A549 (cell line): ENCODE measurements around the gene LAMC3. TPM values are rescaled to one million over a fixed set of nuclear protein-coding genes. Genes with fewer than 3 reads are reported as not detected.

Experiments
- ATAC-seq, 2 experiments: fragments of 200-7000 bp in 1 of 2; fragments of >200 bp in 1 of 2; cut with Nextera tagmentation in 1 of 2; cut with Tn5 transposase in 1 of 2; 3 replicates each; pipeline versions ENCODE4 v1.8.0 to v1.9.1; 2018 to 2020; ENCODE audit warnings: mild to moderate bottlenecking in 1 of 2, moderate library complexity in 1 of 2
- CTCF ChIA-PET: fragments of 300-600 bp; sonication (Branson Sonifier 250); formaldehyde crosslinking; extraction: SDS; loops from one replicate; lab custom pipeline; 2021; ENCODE audit warnings: antibody characterized with exemption, inconsistent platforms; lab: Yijun Ruan, JAX
- POLR2A ChIA-PET: fragments of 350-600 bp; formaldehyde crosslinking; extraction: SDS; loops from one replicate; lab custom pipeline; 2021; ENCODE audit warnings: antibody characterized with exemption, inconsistent platforms; lab: Yijun Ruan, JAX
- DNase-seq, 2 experiments: peaks; one replicate each; pipeline versions ENCODE4 v3.0.0 to v3.0.0-alpha.2; 2011 to 2016; ENCODE audit warnings: low read depth in 1 of 2, low spot score in 1 of 2
- FAIRE-seq: peaks from 2 replicates; lab custom pipeline; 2011; peaks lifted over from hg19 to GRCh38; lab: Jason Lieb, UNC
- H3K27ac ChIP-seq, 2 experiments: fragments of >200 bp; sonication (Bioruptor Twin); formaldehyde crosslinking; 3 replicates each; pipeline ENCODE4 v1.5.1; 2016 to 2017
- H3K4me1 ChIP-seq: fragments of >200 bp; sonication (Bioruptor Twin); formaldehyde crosslinking; 3 replicates; pipeline ENCODE4 v1.6.1; 2016
- H3K4me2 ChIP-seq: fragments of >200 bp; sonication (Bioruptor Twin); formaldehyde crosslinking; 3 replicates; pipeline ENCODE4 v1.6.1; 2016
- H3K4me3 ChIP-seq: fragments of >200 bp; sonication (Bioruptor Twin); formaldehyde crosslinking; 3 replicates; pipeline ENCODE4 v1.5.1; 2016
- H3K9me3 ChIP-seq: fragments of >200 bp; sonication (Bioruptor Twin); formaldehyde crosslinking; 3 replicates; pipeline ENCODE4 v1.6.1; 2016
- CEBPB ChIP-seq, 2 experiments: fragments of >200 bp in 1 of 2; sonication (Bioruptor Twin) in 1 of 2; formaldehyde crosslinking in 1 of 2; IDR thresholded peaks; 2 replicates each; pipeline ENCODE4 v1.6.1; 2012 to 2016
- E2F6 ChIP-seq: IDR thresholded peaks from 2 replicates; pipeline ENCODE4 v1.6.1; 2012; ENCODE audit warnings: low read depth, borderline replicate concordance
- EHF ChIP-seq: fragments of 250-450 bp; sonication (Bioruptor Pico); IDR thresholded peaks from 2 replicates; pipeline ENCODE4 v1.5.0; 2020; ENCODE audit warnings: mild to moderate bottlenecking
- FOSB ChIP-seq: fragments of 250-450 bp; sonication (Bioruptor Pico); IDR thresholded peaks from 2 replicates; pipeline ENCODE4 v1.5.0; 2020; ENCODE audit warnings: mild to moderate bottlenecking, moderate library complexity
- FOSL2 ChIP-seq, 2 experiments: fragments of 450-650 bp in 1 of 2; fragments of >200 bp in 1 of 2; sonication (Bioruptor Twin) in 1 of 2; formaldehyde crosslinking; IDR thresholded peaks; 2 replicates each; pipeline versions ENCODE4 v1.5.0 to v1.6.1; 2016 to 2020; ENCODE audit warnings: mild to moderate bottlenecking in 1 of 2, moderate library complexity in 1 of 2
- GATA3 ChIP-seq: IDR thresholded peaks from 2 replicates; pipeline ENCODE4 v1.6.1; 2012; ENCODE audit warnings: borderline replicate concordance
- HES2 ChIP-seq: fragments of >200 bp; sonication (Bioruptor Twin); formaldehyde crosslinking; IDR thresholded peaks from 2 replicates; pipeline ENCODE4 v1.6.1; 2016
- JUNB ChIP-seq: fragments of >200 bp; sonication (Bioruptor Twin); formaldehyde crosslinking; IDR thresholded peaks from 2 replicates; pipeline ENCODE4 v1.6.1; 2016
- KDM1A ChIP-seq: fragments of 200-600 bp; sonication (generic); IDR thresholded peaks from 2 replicates; pipeline ENCODE4 v1.6.1; 2016; ENCODE audit warnings: low read depth, mild to moderate bottlenecking
- NFE2L2 ChIP-seq: fragments of 150-350 bp; conservative IDR thresholded peaks from 2 replicates; pipeline ENCODE4 v1.6.1; 2014; ENCODE audit warnings: low read length
- NR3C1 ChIP-seq: fragments of >200 bp; sonication (Bioruptor Twin); formaldehyde crosslinking; IDR thresholded peaks from 3 replicates; pipeline ENCODE4 v1.6.1; 2017
- PBX3 ChIP-seq: IDR thresholded peaks from 2 replicates; pipeline ENCODE4 v1.6.1; 2012
- POLR2A ChIP-seq: IDR thresholded peaks from 2 replicates; pipeline ENCODE4 v1.6.1; 2012; ENCODE audit warnings: mild to moderate bottlenecking, low read length
- POLR2AphosphoS2 ChIP-seq: conservative IDR thresholded peaks from 2 replicates; pipeline ENCODE4 v1.6.1; 2012; ENCODE audit warnings: low read length, improper control_type of control experiment, inconsistent platforms
- RARB ChIP-seq: fragments of 250-450 bp; sonication (Bioruptor Pico); IDR thresholded peaks from 2 replicates; pipeline ENCODE4 v1.8.0; 2021; ENCODE audit warnings: mild to moderate bottlenecking, moderate library complexity
- REST ChIP-seq: fragments of 200-600 bp; sonication (generic); IDR thresholded peaks from 2 replicates; pipeline ENCODE4 v1.6.1; 2016; ENCODE audit warnings: antibody characterized with exemption, mild to moderate bottlenecking, moderate library complexity
- RFX5 ChIP-seq: fragments of 450-650 bp; IDR thresholded peaks from 2 replicates; pipeline ENCODE4 v1.7.1; 2014; ENCODE audit warnings: antibody characterized with exemption, mild to moderate bottlenecking, moderate library complexity
- SREBF2 ChIP-seq: fragments of 450-650 bp; IDR thresholded peaks from 2 replicates; pipeline ENCODE4 v1.6.1; 2014; ENCODE audit warnings: mild to moderate bottlenecking, moderate library complexity
- TP53 ChIP-seq: fragments of 250-450 bp; sonication (Bioruptor Pico); IDR thresholded peaks from 2 replicates; pipeline ENCODE4 v1.5.0; 2021; ENCODE audit warnings: mild to moderate bottlenecking, moderate library complexity
- ZC3H11A ChIP-seq: fragments of 450-650 bp; IDR thresholded peaks from 2 replicates; pipeline ENCODE4 v1.6.1; 2014; ENCODE audit warnings: antibody characterized with exemption, mild to moderate bottlenecking
- WGBS: methylation state at CpG from one replicate; pipeline ENCODE4 v1.1.6; 2017; ENCODE audit errors: missing lambda C conversion rate; 5-methylcytosine and 5-hydroxymethylcytosine counted together
- polyA plus RNA-seq, 4 experiments: library from polyadenylated mRNA; depleted of rRNA in 3 of 4; stranded (reverse); fragments of >200 nt; fragmentation: RNase III in 1 of 4; extraction: RNeasy Plus Mini Kit Qiagen cat#74134 plus additional on column Dnase treatment in 1 of 4; gene quantifications; 2 replicates in 3 of 4; 3 replicates in 1 of 4; pipeline ENCODE4 v1.2.3, GENCODE V29; 2011 to 2017

Gene LAMC3
- polyA plus RNA-seq, 2 of the 4 experiments (the other 2 are of a cell fraction): 1.0 to 1.5 TPM

- Histone ChIP-seq H3K9me3 (no peaks in the 10 kb centered on the region), H3K4me3 (no peak overlapping the region), H3K4me2 (no peak overlapping the region), H3K4me1 (no peaks in the 10 kb centered on the region), H3K27ac (no peak overlapping the region)
- FAIRE-seq (no peak), DNase-seq (no peak), ATAC-seq (no peak)
- WGBS: 73% methylated on average over 13 of the region's 16 CpGs
- TF ChIP-seq REST: no peak
- TF ChIP-seq RARB (CRISPR knock-in tag): no peak
- TF ChIP-seq KDM1A: no peak
- no peak for TF ChIP-seq CEBPB (IDR thresholded peaks at IDR 0.05)
- ChIA-PET POLR2A (no interaction called here), CTCF (interaction anchor here (0.9 to 4.8 kb wide), 4 partner anchors 12 to 115 kb away, joined by 3 to 29 read pairs (median 10); no protein-coding TSS in a partner anchor)
These were observed 28.4 kb upstream of the LAMC3 start for GRCh38 chr9:130980526-130980925.

GRCh38 chr9:130981002-130981755 is 27.8 kb upstream of the LAMC3 start:
- CTCF ChIA-PET: interaction anchor here (1.0 to 4.8 kb wide), 10 partner anchors 9 to 274 kb away, joined by 3 to 29 read pairs (median 4); no protein-coding TSS in a partner anchor
- DNase-seq (no peak), FAIRE-seq (no peak), ATAC-seq (no peak)
- no peaks in the 10 kb centered on the region for H3K9me3 ChIP-seq
- no peak overlapping the region for H3K4me3 ChIP-seq
- H3K4me2 ChIP-seq: no peak overlapping the region
- no peaks in the 10 kb centered on the region for H3K4me1 ChIP-seq
- POLR2A ChIA-PET: no interaction called here
- H3K27ac ChIP-seq: no peak overlapping the region
- WGBS: 71% methylated on average over 10 of the region's 10 CpGs
- TF ChIP-seq CEBPB (IDR thresholded peaks at IDR 0.05) (no peak), FOSB (CRISPR knock-in tag) (no peak)

- no peak for DNase-seq
- TF ChIP-seq HES2: no peak
- no peak for TF ChIP-seq TP53 (CRISPR knock-in tag)
- TF ChIP-seq, all 56 proteins: peak for 0
- Histone ChIP-seq H3K4me3 (no peak overlapping the region), H3K4me1 (no peaks in the 10 kb centered on the region), H3K9me3 (no peaks in the 10 kb centered on the region), H3K27ac (no peak overlapping the region), H3K4me2 (no peak overlapping the region)
- CTCF ChIA-PET: interaction anchor here (1.0 to 4.8 kb wide), 11 partner anchors 8 to 275 kb away, joined by 3 to 29 read pairs (median 4); no protein-coding TSS in a partner anchor
- 78% methylated on average over 12 of the region's 14 CpGs for WGBS
- no peak for ATAC-seq
- POLR2A ChIA-PET: no interaction called here
- no peak for FAIRE-seq
These were observed 27.2 kb upstream of the LAMC3 start for GRCh38 chr9:130981756-130982137.

GRCh38 chr9:130982636-130983358 is 26.2 kb upstream of the LAMC3 start:
- Histone ChIP-seq H3K9me3 (no peaks in the 10 kb centered on the region), H3K4me1 (no peaks in the 10 kb centered on the region), H3K4me3 (no peak overlapping the region), H3K4me2 (no peak overlapping the region), H3K27ac (no peak overlapping the region)
- no peak for DNase-seq
- ChIA-PET POLR2A (no interaction called here), CTCF (interaction anchor here (1.0 to 4.8 kb wide), 9 partner anchors 9 to 276 kb away, joined by 3 to 29 read pairs (median 4); no protein-coding TSS in a partner anchor)
- no peak for FAIRE-seq
- no peak for TF ChIP-seq POLR2AphosphoS2
- TF ChIP-seq GATA3: no peak
- TF ChIP-seq EHF (CRISPR knock-in tag): no peak
- TF ChIP-seq ZC3H11A: no peak
- TF ChIP-seq SREBF2: no peak
- no peak for TF ChIP-seq JUNB
- no peak for TF ChIP-seq RFX5
- TF ChIP-seq PBX3: no peak
- TF ChIP-seq NR3C1: no peak
- TF ChIP-seq TP53 (CRISPR knock-in tag): no peak
- TF ChIP-seq E2F6: no peak
- TF ChIP-seq POLR2A: no peak
- TF ChIP-seq FOSL2 (IDR thresholded peaks at IDR 0.05): no peak
- no peak for TF ChIP-seq FOSL2 (CRISPR knock-in tag; IDR thresholded peaks at IDR 0.05)
- TF ChIP-seq NFE2L2: no peak
- WGBS: 80% methylated on average over 25 of the region's 25 CpGs
- no peak; a peak in 1 of 6 replicates for ATAC-seq
